Urinary bladder (tissue), 4 donors: ENCODE measurements around the gene SH3PXD2A. TPM values are rescaled to one million over a fixed set of nuclear protein-coding genes. Genes with fewer than 3 reads are reported as not detected.

Experiments
- DNase-seq: peaks from one replicate; pipeline ENCODE4 v3.0.0-alpha.2; 2015; ENCODE audit errors: extremely low spot score
- H3K27ac ChIP-seq: one replicate; pipeline ENCODE4 v1.5.1; 2013; ENCODE audit warnings: low read depth, mild to moderate bottlenecking, moderate library complexity
- H3K36me3 ChIP-seq: one replicate; pipeline ENCODE4 v1.6.1; 2013; ENCODE audit warnings: mild to moderate bottlenecking, moderate library complexity; ENCODE audit not compliant: insufficient read depth
- H3K4me1 ChIP-seq: one replicate; pipeline ENCODE4 v1.6.1; 2013; ENCODE audit warnings: mild to moderate bottlenecking, moderate library complexity; ENCODE audit not compliant: insufficient read depth
- H3K4me3 ChIP-seq: one replicate; pipeline ENCODE4 v1.5.1; 2013; ENCODE audit warnings: low read depth, low read length
- WGBS: extraction: QIAGEN DNeasy Blood & Tissue Kit; methylation state at CpG from one replicate; pipeline ENCODE4 v1.1.7; 2013; 5-methylcytosine and 5-hydroxymethylcytosine counted together
- polyA plus RNA-seq: library from polyadenylated mRNA; stranded (reverse); fragments of 200-250 nt; gene quantifications from one replicate; pipeline ENCODE4 v1.2.3, GENCODE V29; 2013
- total RNA-seq: library from RNA; depleted of rRNA; stranded (reverse); fragments of >200 nt; gene quantifications from one replicate; pipeline ENCODE4 v1.2.3, GENCODE V29; 2014
- donor health status: healthy with polysubstance abuse.
- donor health status: healthy.

SH3PXD2A gene
- total and polyA plus RNA-seq, 2 donors: 29.6 to 56.9 TPM

DNA sequence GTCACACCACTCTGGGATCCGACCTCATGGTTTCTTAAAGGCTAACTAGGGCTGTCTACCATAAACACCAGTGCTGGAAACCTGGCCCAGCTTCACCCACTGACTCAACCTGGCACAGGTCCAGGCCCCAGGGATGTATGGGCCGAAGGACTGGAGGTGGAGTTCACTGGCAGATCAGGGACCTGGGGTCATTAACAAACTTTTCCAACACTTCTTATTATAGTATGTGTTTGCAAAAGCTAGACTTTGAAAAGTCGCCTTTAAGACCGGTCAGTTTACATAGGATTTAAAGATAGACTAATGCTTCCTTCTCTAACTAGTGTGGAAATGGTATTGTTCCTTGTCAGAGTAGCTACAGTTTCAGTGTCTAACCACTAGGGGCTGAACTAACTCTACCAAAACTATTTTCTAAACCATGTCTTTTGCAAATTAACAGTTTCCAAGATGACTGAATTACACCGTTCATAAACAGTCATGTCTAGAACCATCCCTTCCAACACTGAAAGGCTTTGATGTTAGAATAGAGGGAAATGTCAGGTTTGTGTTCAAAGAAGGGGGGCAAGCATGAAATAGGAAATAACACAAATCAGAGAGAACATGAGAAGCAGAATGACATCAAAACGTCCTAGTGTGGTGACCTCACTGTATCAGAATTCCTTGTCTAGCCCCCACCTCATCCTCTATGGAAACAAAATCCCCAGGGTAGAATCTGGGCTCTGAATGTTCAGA is 32.9 kb upstream of the SH3PXD2A start:
- DNase-seq: no peak
- H3K4me3 ChIP-seq: no peak overlapping the region

DNA sequence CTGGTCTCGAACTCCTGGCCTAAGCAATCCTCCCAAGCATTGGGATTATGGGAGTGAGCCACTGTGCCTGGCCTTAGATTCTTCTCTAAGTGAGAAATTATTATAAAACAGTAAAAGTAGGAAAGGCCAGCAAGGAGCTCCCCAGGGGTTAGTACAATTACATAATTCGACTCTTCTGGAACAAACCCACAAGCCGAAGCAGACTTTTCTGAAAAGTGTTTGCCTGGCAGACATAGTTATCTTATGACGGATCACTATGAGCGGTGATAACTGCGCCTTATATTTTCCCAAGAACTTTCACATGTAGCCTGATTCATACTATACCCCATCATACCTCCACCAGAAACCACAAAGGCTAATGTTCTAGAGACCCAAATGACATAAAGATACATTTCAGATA is 30.2 kb upstream of the SH3PXD2A start:
- no peaks in the 10 kb centered on the region for H3K4me1 ChIP-seq
- WGBS: 84% methylated on average over 6 of the region's 6 CpGs
- DNase-seq: no peak
- no peaks in the 10 kb centered on the region for H3K36me3 ChIP-seq
- no peak overlapping the region for H3K4me3 ChIP-seq
- no peak overlapping the region for H3K27ac ChIP-seq

More for the DNA sequence above, 32.9 kb upstream of the SH3PXD2A start:
- 5% methylated on average over 6 of the region's 6 CpGs for WGBS
- Histone ChIP-seq H3K36me3 (no peaks in the 10 kb centered on the region), H3K27ac (peak overlapping the region; percentile 55), H3K4me1 (no peaks in the 10 kb centered on the region)

DNA sequence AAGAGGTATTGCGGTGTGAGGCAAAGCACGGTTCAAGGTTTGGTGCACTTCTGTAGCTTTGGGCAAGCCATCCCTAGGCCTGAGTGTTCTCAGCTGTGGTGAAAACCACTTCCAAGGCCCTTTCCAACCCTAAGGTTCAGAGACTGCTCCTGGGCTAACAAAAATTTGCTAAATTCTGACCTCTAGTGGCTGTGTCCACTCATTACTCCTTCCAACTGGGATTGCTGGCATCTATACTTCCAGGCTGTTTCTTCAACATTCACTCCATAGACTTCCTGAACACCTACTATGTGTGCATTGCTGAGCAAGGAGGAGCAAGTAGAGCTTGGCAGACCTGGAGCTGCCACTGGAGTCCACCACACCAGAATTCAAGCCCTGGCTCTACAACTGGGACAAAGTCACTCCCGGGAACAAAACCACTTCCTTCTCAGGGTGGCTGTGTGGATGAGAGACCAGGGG is 29.3 kb upstream of the SH3PXD2A start:
- DNase-seq: no peak
- Histone ChIP-seq H3K36me3 (no peaks in the 10 kb centered on the region), H3K27ac (no peak overlapping the region), H3K4me3 (no peak overlapping the region), H3K4me1 (no peaks in the 10 kb centered on the region)
- WGBS: 61% methylated on average over 3 of the region's 3 CpGs

DNA sequence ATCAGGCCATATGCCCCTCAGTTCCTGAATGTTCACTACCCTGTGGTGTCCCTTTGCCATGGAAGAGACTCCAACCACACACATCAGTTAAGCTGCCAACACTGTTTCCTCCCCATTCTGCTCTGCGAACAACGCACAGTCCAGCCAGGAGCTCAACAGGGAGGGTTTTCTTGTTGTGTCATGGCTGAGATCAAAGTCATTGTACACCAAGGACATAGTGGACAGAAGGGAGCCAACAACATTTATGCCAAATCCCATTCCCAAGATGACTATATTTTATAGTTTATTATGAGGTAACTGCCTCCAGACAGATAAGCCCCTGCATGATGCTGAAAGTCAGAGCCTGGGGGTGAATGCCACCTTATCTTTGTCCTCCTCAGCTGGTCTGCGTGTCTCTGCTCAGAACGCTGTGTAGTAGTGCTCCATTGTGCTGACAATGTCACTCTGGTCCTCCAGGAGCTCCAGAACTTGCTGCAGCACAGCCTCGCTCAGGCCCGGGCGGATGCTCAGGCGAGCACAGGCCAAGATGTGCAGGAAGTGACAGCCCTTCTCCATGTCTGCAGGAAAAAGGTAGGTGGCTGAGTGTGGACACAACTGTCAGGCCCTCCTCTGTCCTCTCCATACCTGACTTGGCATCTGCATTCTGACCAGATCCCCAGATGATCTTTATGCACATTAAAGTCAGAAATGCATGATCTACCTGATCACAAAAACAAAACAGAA is 27.1 kb upstream of the SH3PXD2A start:
- WGBS: 86% methylated on average over 8 of the region's 8 CpGs
- no peak overlapping the region for H3K27ac ChIP-seq

DNA sequence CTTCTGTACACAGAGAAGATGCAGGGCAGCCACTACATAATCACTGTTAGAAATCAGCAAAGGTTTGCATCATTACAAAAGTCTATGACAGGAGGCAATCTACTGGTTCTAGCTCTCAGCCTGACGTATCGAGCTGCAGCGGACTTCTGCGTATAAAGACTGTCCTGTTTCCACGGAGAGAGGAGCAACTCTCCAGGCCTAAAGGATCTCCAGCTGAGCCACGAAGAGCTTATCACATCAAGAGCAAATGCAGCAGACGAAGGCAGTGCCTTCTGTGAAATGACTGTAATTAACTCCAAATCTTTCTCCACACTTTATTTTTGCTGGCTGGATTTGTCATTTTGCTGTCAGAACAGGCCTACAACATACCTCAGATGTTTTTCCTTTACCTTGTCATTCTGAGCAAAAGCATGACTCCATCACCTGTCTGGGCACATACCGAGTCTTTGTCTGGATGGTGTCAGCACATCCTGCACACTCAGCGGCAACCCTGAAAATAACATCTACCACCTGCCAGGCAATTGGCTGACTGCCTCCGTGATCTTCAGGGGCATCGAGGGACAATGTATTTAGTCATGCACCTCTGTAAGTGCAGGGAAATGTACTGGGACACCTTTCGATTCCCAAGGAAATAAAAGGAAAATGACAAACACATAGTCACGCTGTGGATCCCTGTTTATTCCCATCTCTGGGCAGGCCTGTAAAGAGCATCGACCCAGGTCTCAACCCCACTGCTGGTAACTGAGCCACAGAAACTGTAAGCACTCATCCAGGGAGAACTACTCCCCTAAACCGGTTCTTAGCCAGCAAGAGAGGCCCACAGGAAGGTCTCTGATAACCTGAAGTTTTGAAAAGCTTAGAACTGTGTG is 26.3 kb upstream of the SH3PXD2A start:
- no peak overlapping the region for H3K4me3 ChIP-seq
- no peak for DNase-seq
- H3K4me1 ChIP-seq: no peaks in the 10 kb centered on the region
- WGBS: 73% methylated on average over 15 of the region's 15 CpGs
- H3K27ac ChIP-seq: no peak overlapping the region
- peaks cover 2% of the 10 kb centered on the region for H3K36me3 ChIP-seq

More for the DNA sequence above, 27.1 kb upstream of the SH3PXD2A start:
- no peak for DNase-seq
- Histone ChIP-seq H3K4me3 (no peak overlapping the region), H3K4me1 (no peaks in the 10 kb centered on the region), H3K36me3 (peaks cover 2% of the 10 kb centered on the region)

DNA sequence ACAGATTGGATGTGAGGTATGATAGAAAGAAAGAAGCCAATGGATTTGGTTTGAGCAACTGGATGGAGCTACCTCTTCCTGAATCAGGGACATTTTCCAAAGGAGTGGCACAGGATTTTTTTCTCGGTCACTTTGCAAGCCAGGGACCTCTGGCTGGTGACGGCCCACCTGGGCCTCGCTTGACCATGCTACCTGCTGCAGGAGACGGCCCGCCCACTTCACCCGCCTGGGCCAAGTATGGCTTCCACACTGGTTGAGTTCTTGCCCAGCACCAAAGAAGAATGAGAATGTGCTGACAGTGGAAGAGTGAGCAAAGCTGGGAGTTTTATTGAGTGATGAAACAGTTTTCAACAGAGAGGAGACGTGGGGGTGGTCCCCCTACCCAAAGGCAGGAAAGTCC is 24.5 kb upstream of the SH3PXD2A start:
- no peaks in the 10 kb centered on the region for H3K4me1 ChIP-seq
- H3K27ac ChIP-seq: no peak overlapping the region
- peaks cover 2% of the 10 kb centered on the region for H3K36me3 ChIP-seq
- H3K4me3 ChIP-seq: no peak overlapping the region
- DNase-seq: no peak
- 98% methylated on average over 7 of the region's 7 CpGs for WGBS

DNA sequence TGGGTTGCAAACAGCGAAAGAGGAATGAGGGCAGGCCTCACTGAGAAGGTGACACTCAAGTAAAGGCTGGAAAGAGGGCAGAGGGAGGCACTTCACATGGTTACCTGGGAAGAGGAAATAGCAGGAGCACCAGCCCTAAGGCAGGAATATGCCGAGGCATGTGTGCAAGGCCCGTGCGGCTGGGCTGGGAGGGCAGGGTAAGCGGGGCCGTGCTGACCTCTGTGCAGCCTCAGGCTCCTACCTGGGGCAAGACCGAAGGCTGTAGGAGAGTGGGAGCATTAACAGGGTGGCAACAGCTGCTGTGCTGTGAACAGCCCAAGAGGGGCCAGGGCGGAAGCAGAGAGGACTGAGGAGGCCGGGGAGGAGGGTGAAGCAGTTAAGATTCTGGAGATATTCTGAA is 24.0 kb upstream of the SH3PXD2A start:
- Histone ChIP-seq H3K27ac (no peak overlapping the region), H3K4me3 (no peak overlapping the region), H3K4me1 (no peaks in the 10 kb centered on the region), H3K36me3 (peaks cover 2% of the 10 kb centered on the region)
- DNase-seq: no peak
- 87% methylated on average over 9 of the region's 9 CpGs for WGBS

DNA sequence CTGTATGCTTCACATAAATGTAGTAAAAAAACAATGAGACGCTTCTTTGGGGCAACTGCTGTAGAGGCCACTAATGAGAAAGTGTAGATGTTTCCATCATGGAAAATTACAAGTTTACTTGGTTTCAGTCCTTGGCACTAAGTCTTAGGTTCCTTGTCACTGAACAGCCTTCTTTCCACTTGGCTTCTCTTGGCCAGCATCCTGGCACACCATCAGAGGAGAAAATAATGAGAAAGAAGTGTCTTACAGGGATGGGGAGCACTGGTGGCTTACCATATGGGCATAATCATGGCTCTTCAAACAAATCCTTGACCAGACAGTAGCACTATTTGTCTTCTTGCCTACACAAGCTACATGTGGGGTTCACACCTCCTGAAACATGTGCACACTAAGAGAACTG is 22.5 kb upstream of the SH3PXD2A start:
- no peak overlapping the region for H3K27ac ChIP-seq
- no peaks in the 10 kb centered on the region for H3K4me1 ChIP-seq
- DNase-seq: no peak
- H3K4me3 ChIP-seq: no peak overlapping the region
- WGBS: 95% methylated on average over 1 of the region's 1 CpG
- H3K36me3 ChIP-seq: peaks cover 2% of the 10 kb centered on the region

DNA sequence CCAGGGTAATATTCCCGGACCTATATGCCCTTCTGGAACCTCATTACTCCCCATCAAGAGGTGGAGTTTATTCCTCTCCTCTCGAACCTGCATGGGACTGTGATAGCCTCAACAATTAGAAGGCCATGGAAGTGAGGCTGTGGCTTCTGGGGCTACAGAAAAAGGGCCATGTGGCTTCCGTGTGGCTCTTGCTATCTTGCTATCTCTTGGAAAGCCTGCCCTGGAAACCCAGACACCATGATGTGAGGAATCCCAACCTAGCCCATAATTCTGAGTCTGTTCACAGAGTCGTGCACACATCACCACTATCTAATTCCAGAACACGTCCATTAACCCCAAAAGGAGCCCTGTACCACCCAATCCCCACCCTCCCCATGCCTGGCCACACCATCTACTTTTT is 20.8 kb upstream of the SH3PXD2A start:
- no peaks in the 10 kb centered on the region for H3K4me1 ChIP-seq
- H3K36me3 ChIP-seq: peaks cover 2% of the 10 kb centered on the region
- no peak overlapping the region for H3K4me3 ChIP-seq
- 88% methylated on average over 5 of the region's 5 CpGs for WGBS
- DNase-seq: no peak
- no peak overlapping the region for H3K27ac ChIP-seq

DNA sequence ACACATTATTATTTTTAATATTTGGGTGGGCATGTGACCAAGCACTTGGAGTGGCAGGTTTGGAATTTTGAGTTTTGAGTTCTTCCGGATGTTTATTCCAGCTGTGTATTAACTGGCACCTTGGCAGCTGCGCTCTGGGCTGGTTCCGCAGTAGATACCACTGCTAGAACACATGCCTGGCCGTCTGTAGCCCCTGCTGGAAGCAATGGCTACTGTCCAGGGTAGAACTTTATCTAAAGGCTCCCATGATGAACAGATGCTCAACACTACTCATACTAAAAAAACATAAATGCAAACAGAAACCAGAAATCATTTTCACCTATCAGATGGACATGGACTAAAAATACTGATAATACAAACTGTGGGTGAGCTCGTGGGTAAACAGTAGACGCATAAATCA is 19.4 kb upstream of the SH3PXD2A start:
- H3K4me1 ChIP-seq: no peaks in the 10 kb centered on the region
- DNase-seq: no peak
- no peak overlapping the region for H3K27ac ChIP-seq
- WGBS: 81% methylated on average over 6 of the region's 6 CpGs
- peaks cover 2% of the 10 kb centered on the region for H3K36me3 ChIP-seq
- H3K4me3 ChIP-seq: no peak overlapping the region

DNA sequence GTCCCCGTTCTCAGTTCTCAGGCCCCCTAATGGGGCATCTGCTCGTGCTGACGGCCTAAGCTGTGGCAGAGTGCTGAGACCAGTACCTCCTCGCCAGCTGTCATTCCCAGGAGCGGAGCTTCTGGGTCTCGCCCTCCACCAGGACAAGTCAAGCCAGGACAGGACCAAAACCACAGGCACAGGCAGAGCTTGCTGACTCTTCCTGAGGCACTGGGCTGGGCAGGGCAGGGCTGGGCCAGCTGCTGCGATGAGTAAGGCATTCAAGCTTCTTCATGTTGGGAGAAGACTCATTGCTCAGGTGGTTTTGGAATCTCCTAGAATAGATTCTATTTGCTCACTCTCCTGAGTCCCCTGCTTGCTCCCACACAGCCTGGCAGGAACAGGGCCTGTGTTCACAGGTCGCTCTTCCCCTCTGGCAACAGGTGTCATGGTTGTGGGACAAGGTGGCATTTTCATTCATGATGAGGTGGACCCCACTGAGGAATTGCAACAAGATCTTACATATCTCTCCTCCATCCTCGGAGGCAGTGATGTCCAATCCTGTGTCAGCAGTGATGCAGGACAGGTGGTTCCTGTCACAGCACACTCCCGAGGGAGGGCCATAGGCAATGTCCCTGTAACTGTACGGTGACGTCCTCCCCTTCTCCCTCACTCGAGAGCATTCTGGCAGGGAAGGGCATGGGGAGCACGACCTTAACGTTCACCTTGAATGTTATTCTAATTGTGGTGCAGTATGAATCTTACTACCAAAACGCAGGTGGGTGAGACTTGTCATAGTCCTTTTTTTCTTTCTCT is 17.0 kb upstream of the SH3PXD2A start:
- Histone ChIP-seq H3K27ac (no peak overlapping the region), H3K4me3 (no peak overlapping the region), H3K4me1 (no peaks in the 10 kb centered on the region), H3K36me3 (no peaks in the 10 kb centered on the region)
- DNase-seq: no peak
- WGBS: 82% methylated on average over 16 of the region's 16 CpGs

DNA sequence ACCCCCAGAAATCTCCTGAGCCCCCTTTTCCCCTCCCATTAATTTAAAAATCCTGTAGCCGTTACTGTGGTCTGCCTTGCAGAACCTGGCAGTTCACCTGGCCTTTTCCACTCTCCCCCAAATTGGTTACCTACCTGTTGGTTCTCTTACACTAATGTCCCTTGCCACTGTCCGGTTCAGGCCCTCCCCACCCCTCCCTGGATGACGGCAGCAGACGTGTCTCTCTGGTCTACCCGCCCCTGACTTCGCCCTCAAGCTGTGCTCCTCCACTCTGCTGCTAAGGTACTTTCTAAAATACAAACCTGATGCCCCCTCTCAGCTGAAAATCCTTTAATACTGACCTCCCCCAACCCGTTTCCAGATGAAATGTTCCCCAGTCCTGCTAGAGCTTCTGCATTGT is 15.6 kb upstream of the SH3PXD2A start:
- no peaks in the 10 kb centered on the region for H3K36me3 ChIP-seq
- H3K4me1 ChIP-seq: no peaks in the 10 kb centered on the region
- no peak overlapping the region for H3K27ac ChIP-seq
- no peak for DNase-seq
- H3K4me3 ChIP-seq: no peak overlapping the region
- 82% methylated on average over 7 of the region's 7 CpGs for WGBS

DNA sequence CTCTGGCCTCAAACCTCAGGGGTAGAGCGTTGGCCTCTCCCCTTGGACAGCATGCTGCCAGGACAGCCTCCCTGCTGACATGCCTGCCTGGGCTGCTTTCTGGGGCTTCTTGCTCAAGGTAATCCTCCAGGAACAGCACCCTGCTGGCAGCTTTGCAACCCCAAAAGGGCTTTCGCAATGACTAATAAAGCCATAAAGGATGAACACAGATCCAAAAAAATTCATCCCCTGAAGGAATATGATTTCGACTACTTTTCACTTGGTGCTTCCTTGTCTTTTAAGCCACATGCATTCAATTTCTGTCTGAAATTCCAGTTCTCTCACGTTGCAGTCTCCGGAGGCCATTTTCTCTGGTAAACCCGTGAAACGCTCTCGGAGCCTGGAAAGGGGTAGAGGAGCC is 15.1 kb upstream of the SH3PXD2A start:
- Histone ChIP-seq H3K4me3 (no peak overlapping the region), H3K36me3 (no peaks in the 10 kb centered on the region), H3K27ac (no peak overlapping the region), H3K4me1 (no peaks in the 10 kb centered on the region)
- DNase-seq: no peak
- 67% methylated on average over 8 of the region's 8 CpGs for WGBS
